ENCODE measurements around the gene GATA2. TPM values are rescaled to one million over a fixed set of nuclear protein-coding genes. Genes with fewer than 3 reads are reported as not detected.

Gene GATA2
- total and polyA plus RNA-seq, 2 of the 13 experiments (the other 11 are each of a cell fraction or from before 2014, with no cell fraction given) = 3.5 to 6.2 TPM

DNA sequence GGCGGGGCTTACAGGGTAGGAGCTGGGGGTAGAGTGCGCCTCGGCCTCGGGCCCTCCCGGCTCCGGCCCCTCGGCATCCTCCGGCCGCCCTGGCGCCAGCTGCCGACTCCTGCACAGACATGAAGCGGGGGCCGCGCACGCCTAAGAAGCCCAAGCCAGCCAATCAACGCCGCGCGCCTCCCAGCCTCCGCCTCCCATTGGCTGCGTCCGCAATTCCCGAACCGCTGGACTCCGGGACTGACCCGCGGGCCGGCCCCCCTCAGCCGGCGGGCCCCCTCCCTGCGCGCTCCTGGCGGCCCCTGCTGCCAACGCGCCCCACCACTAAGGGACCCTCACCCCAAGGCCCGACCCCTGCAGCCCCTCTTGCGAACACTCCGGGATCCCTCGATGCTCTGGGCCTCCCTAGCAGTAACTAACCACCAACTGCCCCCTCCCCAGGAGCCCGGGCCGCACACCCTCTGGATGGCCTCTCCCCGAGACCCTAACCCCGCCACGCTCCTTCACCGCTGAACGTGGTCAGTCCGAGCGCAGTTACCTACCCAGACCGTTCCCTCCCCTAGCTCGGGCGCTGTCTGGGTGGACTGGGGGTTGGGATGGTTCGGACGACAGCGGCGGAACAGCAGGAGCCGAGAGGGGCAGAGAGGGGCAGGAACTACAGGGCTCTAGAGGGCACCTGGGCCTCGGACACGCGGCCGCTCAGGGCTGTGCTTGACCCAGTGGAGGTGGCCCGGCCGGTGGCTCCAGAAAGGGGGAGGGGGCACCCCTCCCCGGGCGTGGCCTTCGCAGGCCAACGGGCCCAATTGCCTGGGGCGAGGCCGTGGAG is 5.0 kb downstream of the GATA2 start (continued):
- TF ChIP-seq, protein P1, sequence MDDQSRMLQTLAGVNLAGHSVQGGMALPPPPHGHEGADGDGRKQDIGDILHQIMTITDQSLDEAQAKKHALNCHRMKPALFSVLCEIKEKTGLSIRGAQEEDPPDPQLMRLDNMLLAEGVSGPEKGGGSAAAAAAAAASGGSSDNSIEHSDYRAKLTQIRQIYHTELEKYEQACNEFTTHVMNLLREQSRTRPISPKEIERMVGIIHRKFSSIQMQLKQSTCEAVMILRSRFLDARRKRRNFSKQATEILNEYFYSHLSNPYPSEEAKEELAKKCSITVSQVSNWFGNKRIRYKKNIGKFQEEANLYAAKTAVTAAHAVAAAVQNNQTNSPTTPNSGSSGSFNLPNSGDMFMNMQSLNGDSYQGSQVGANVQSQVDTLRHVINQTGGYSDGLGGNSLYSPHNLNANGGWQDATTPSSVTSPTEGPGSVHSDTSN (CRISPR knock-in tag; IDR thresholded peaks at IDR 0.05; ENCODE audit: borderline replicate concordance) = peak; percentile 40; the same call in 1 of the 2 replicates
- no peak for TF ChIP-seq EHMT2 (IDR thresholded peaks at IDR 0.05; ENCODE audit: borderline replicate concordance, low read depth, low read length)
- TF ChIP-seq, protein P2, sequence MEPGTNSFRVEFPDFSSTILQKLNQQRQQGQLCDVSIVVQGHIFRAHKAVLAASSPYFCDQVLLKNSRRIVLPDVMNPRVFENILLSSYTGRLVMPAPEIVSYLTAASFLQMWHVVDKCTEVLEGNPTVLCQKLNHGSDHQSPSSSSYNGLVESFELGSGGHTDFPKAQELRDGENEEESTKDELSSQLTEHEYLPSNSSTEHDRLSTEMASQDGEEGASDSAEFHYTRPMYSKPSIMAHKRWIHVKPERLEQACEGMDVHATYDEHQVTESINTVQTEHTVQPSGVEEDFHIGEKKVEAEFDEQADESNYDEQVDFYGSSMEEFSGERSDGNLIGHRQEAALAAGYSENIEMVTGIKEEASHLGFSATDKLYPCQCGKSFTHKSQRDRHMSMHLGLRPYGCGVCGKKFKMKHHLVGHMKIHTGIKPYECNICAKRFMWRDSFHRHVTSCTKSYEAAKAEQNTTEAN (CRISPR knock-in tag; conservative IDR thresholded peaks at IDR 0.05) = no peak
- TF ChIP-seq SNAPC4 (CRISPR knock-in tag; IDR thresholded peaks at IDR 0.05) = no peak
- TF ChIP-seq ZKSCAN8 (CRISPR knock-in tag; IDR thresholded peaks at IDR 0.05; ENCODE audit: borderline replicate concordance) = no peak
- peak; percentile 85; the same call in 1 of the 2 replicates for TF ChIP-seq EEA1 (CRISPR knock-in tag; IDR thresholded peaks at IDR 0.05; ENCODE audit: borderline replicate concordance)
- no peak; the same call in 1 of the 2 replicates for TF ChIP-seq BRF2 (CRISPR knock-in tag; IDR thresholded peaks at IDR 0.05)
- no peak for TF ChIP-seq TRIM24 (CRISPR knock-in tag; IDR thresholded peaks at IDR 0.05)
- 0 out of 2 replicates have a peak, but pooled peaks have one; percentile 26 for TF ChIP-seq ZNF335 (CRISPR knock-in tag; IDR thresholded peaks at IDR 0.05)
- no peak for TF ChIP-seq IRF1 (CRISPR knock-in tag; IDR thresholded peaks at IDR 0.05; ENCODE audit: low read depth)
- TF ChIP-seq, protein P3, sequence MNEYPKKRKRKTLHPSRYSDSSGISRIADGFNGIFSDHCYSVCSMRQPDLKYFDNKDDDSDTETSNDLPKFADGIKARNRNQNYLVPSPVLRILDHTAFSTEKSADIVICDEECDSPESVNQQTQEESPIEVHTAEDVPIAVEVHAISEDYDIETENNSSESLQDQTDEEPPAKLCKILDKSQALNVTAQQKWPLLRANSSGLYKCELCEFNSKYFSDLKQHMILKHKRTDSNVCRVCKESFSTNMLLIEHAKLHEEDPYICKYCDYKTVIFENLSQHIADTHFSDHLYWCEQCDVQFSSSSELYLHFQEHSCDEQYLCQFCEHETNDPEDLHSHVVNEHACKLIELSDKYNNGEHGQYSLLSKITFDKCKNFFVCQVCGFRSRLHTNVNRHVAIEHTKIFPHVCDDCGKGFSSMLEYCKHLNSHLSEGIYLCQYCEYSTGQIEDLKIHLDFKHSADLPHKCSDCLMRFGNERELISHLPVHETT (CRISPR knock-in tag; conservative IDR thresholded peaks at IDR 0.05) = no peak
- TF ChIP-seq TIGD3 (CRISPR knock-in tag; IDR thresholded peaks at IDR 0.05; ENCODE audit: borderline replicate concordance) = no peak
